BJ (cell line): ENCODE measurements around the gene ELF3. TPM values are rescaled to one million over a fixed set of nuclear protein-coding genes. Genes with fewer than 3 reads are reported as not detected.

Experiments
- CTCF ChIA-PET: fragments of 350-600 bp; formaldehyde crosslinking; extraction: SDS; loops from one replicate; lab custom pipeline; 2021; ENCODE audit warnings: antibody characterized with exemption, inconsistent platforms; lab: Yijun Ruan, JAX
- POLR2A ChIA-PET: fragments of 300-600 bp; sonication (Branson Sonifier 250); formaldehyde crosslinking; extraction: SDS; loops from one replicate; lab custom pipeline; 2021; ENCODE audit warnings: antibody characterized with exemption; lab: Charles Lee
- DNase-seq: peaks from one replicate; pipeline ENCODE4 v3.0.0-alpha.2; 2011; ENCODE audit warnings: low read depth
- H3K27me3 ChIP-seq: 2 replicates; pipeline ENCODE4 v1.6.0; 2011; ENCODE audit warnings: low read length; ENCODE audit not compliant: control insufficient read depth, insufficient read depth
- H3K36me3 ChIP-seq: 2 replicates; pipeline ENCODE4 v1.5.1; 2011; ENCODE audit warnings: low read length; ENCODE audit not compliant: control insufficient read depth, insufficient read depth
- H3K4me3 ChIP-seq: 2 replicates; pipeline ENCODE4 v1.5.1; 2011; ENCODE audit warnings: low read depth, mild to moderate bottlenecking, control low read depth, low read length
- CTCF ChIP-seq: IDR thresholded peaks from 2 replicates; pipeline ENCODE4 v1.5.1; 2011; ENCODE audit warnings: low read depth, mild to moderate bottlenecking, control low read depth, inconsistent platforms, low read length, moderate library complexity; ENCODE audit not compliant: insufficient read depth
- polyA plus RNA-seq: library from polyadenylated mRNA; depleted of rRNA; stranded (reverse); fragments of >200 nt; gene quantifications from 2 replicates; pipeline ENCODE4 v1.2.3, GENCODE V29; 2011

Gene ELF3
- polyA plus RNA-seq, 1 experiment: 0.21 TPM

- TF ChIP-seq CTCF: no peak
- H3K36me3 ChIP-seq: peaks cover 14% of the 10 kb centered on the region
- ChIA-PET CTCF (interaction anchor here (0.7 to 24.4 kb wide), 9 partner anchors 8 to 117 kb away, joined by 3 to 642 read pairs (median 4); partner anchors contain the start of gene GPR37L1), POLR2A (no interaction called here)
- H3K4me3 ChIP-seq: no peak overlapping the region
- no peaks in the 10 kb centered on the region; the same call in 1 of the 2 replicates for H3K27me3 ChIP-seq
- DNase-seq: no peak
Measured at GRCh38 chr1:202007805-202008489, 2.4 kb upstream of the ELF3 start.

- H3K36me3 ChIP-seq: peaks cover 6% of the 10 kb centered on the region
- peaks cover 2% of the 10 kb centered on the region; the same call in 1 of the 2 replicates for H3K27me3 ChIP-seq
- CTCF ChIA-PET: interaction anchor here (0.6 to 24.4 kb wide), 14 partner anchors 7 to 696 kb away, joined by 3 to 642 read pairs (median 4); partner anchors contain the start of gene GPR37L1
- DNase-seq: no peak
- peak; percentile 89 for TF ChIP-seq CTCF
- POLR2A ChIA-PET: no interaction called here
- H3K4me3 ChIP-seq: no peak overlapping the region
Measured at GRCh38 chr1:202009326-202010179, 834 bp upstream of the ELF3 start.

GRCh38 chr1:202011994-202012393 is 1.6 kb downstream of the ELF3 start:
- peaks cover 2% of the 10 kb centered on the region; the same call in 1 of the 2 replicates for H3K27me3 ChIP-seq
- H3K36me3 ChIP-seq: no peaks in the 10 kb centered on the region
- TF ChIP-seq CTCF: no peak
- no peak for DNase-seq
- CTCF ChIA-PET: interaction anchor here (1.0 to 24.4 kb wide), 4 partner anchors 12 to 113 kb away, joined by 3 to 642 read pairs (median 23); partner anchors contain the start of gene GPR37L1
- POLR2A ChIA-PET: no interaction called here
- no peak overlapping the region for H3K4me3 ChIP-seq

GRCh38 chr1:202012544-202013478 is 2.4 kb downstream of the ELF3 start:
- Histone ChIP-seq H3K4me3 (no peak overlapping the region), H3K27me3 (peaks cover 2% of the 10 kb centered on the region; the same call in 1 of the 2 replicates), H3K36me3 (no peaks in the 10 kb centered on the region)
- POLR2A ChIA-PET: no interaction called here
- DNase-seq: no peak
- no peak for TF ChIP-seq CTCF
- CTCF ChIA-PET: interaction anchor here (1.0 to 24.4 kb wide), 5 partner anchors 8 to 112 kb away, joined by 3 to 642 read pairs (median 5); partner anchors contain the start of gene GPR37L1
